H1 (cell line): Measurements from ENCODE around the gene BRSK2. TPM values are rescaled to one million over a fixed set of nuclear protein-coding genes. Genes with fewer than 3 reads are reported as not detected.

ENCODE experiments used
- BCL11A ChIP-seq, 2 experiments: IDR thresholded peaks; one replicate each; pipeline ENCODE4 v1.6.1; 2011; ENCODE audit warnings: low read depth in 2 of 2, low read length in 2 of 2, mild to moderate bottlenecking in 2 of 2
- KDM4A ChIP-seq: IDR thresholded peaks from one replicate; pipeline ENCODE4 v1.7.1; 2012; ENCODE audit warnings: low read depth, mild to moderate bottlenecking, moderate library complexity, low read length, inconsistent platforms; ENCODE audit not compliant: severe bottlenecking
- RNF2 ChIP-seq: fragments of 200-900, 300-1000 bp; sonication (generic); IDR thresholded peaks from 2 replicates; pipeline ENCODE4 v1.7.1; 2016; ENCODE audit warnings: borderline replicate concordance, low read depth, mild to moderate bottlenecking, antibody characterized with exemption, low read length; ENCODE audit not compliant: poor library complexity, severe bottlenecking; ENCODE audit errors: missing control alignments
- SIRT6 ChIP-seq: IDR thresholded peaks from one replicate; pipeline ENCODE4 v1.7.1; 2012; ENCODE audit warnings: low read length, inconsistent platforms
- SP1 ChIP-seq: IDR thresholded peaks from 2 replicates; pipeline ENCODE4 v1.6.1; 2011; ENCODE audit warnings: low read depth, low read length
- TEAD4 ChIP-seq: IDR thresholded peaks from 2 replicates; pipeline ENCODE4 v1.6.1; 2012; ENCODE audit warnings: low read depth, low read length, inconsistent platforms, mixed read lengths
- polyA plus RNA-seq, 7 experiments: library from polyadenylated mRNA; depleted of rRNA in 3 of 7; stranded (reverse) in 5 of 7; unstranded in 2 of 7; fragments of >200 nt in 5 of 7; fragments of 200-250 nt in 2 of 7; gene quantifications; 1 replicate in 5 of 7; 2 replicates in 1 of 7; 4 replicates in 1 of 7; pipeline versions ENCODE4 v1.2.1 to v1.2.3, GENCODE V29; 2011 to 2013; ENCODE audit warnings: missing spikeins in 2 of 7, mixed read lengths in 2 of 7
- total RNA-seq: library from RNA; stranded (reverse); fragmentation: NEBNext Ultra II Directional; extraction: Animal tissue kit (Norgen Biotek cat#: 25700); gene quantifications from 2 replicates; pipeline ENCODE4 v1.2.1, GENCODE V29; 2021
- TF ChIP-seq, protein P1 (sequence below): fragments of 300-600 bp; sonication (generic); IDR thresholded peaks from 2 replicates; pipeline ENCODE4 v1.7.1; 2012; ENCODE audit warnings: low read length, moderate library complexity, mild to moderate bottlenecking, inconsistent platforms; ENCODE audit not compliant: insufficient replicate concordance
- TF ChIP-seq, protein P2 (sequence below): IDR thresholded peaks from 2 replicates; pipeline ENCODE4 v1.6.1; 2011; ENCODE audit warnings: low read length, improper control_type of control experiment

BRSK2 gene
- total and polyA plus RNA-seq, 2 of the 8 experiments (the other 6 are each of a cell fraction or from before 2014, with no cell fraction given) = 17.3 to 27.1 TPM

DNA sequence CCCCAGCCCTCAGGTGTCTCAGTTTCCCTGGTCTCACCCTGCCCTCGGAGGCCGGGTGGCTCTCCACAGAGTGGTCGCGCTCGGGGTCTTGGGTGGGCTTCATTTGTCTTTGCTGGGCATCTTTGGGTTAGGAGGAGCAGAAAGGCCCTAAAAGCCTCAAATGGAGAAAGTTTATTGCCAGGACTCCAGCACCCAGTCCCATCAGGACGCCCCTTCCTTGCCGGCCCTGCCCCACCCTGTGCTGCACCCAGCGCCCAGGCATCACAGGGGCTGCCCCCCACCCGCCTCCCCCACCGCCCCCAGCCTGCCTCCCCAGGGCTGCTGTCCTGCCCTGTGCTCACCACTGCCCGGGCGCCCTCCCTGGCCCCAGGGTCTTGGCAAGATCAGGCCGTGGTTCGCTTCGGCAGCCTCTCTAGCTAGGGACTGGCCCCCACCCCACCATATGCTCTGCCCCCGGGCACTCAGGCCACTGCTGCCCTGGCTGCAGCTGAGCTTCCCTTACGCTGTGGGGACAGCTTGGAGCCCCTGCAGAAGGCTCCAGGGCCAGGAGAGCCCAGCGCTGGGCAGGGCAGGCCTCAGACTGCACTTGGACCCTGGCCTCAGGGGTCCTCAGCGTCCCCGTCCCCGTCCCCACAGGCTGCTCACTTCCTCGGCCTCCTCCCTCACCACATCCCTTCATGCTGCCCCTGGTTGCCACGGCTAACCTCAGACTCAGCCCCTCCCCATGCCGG lies 65.5 kb downstream of the BRSK2 start (continued):
- TF ChIP-seq, protein P1, sequence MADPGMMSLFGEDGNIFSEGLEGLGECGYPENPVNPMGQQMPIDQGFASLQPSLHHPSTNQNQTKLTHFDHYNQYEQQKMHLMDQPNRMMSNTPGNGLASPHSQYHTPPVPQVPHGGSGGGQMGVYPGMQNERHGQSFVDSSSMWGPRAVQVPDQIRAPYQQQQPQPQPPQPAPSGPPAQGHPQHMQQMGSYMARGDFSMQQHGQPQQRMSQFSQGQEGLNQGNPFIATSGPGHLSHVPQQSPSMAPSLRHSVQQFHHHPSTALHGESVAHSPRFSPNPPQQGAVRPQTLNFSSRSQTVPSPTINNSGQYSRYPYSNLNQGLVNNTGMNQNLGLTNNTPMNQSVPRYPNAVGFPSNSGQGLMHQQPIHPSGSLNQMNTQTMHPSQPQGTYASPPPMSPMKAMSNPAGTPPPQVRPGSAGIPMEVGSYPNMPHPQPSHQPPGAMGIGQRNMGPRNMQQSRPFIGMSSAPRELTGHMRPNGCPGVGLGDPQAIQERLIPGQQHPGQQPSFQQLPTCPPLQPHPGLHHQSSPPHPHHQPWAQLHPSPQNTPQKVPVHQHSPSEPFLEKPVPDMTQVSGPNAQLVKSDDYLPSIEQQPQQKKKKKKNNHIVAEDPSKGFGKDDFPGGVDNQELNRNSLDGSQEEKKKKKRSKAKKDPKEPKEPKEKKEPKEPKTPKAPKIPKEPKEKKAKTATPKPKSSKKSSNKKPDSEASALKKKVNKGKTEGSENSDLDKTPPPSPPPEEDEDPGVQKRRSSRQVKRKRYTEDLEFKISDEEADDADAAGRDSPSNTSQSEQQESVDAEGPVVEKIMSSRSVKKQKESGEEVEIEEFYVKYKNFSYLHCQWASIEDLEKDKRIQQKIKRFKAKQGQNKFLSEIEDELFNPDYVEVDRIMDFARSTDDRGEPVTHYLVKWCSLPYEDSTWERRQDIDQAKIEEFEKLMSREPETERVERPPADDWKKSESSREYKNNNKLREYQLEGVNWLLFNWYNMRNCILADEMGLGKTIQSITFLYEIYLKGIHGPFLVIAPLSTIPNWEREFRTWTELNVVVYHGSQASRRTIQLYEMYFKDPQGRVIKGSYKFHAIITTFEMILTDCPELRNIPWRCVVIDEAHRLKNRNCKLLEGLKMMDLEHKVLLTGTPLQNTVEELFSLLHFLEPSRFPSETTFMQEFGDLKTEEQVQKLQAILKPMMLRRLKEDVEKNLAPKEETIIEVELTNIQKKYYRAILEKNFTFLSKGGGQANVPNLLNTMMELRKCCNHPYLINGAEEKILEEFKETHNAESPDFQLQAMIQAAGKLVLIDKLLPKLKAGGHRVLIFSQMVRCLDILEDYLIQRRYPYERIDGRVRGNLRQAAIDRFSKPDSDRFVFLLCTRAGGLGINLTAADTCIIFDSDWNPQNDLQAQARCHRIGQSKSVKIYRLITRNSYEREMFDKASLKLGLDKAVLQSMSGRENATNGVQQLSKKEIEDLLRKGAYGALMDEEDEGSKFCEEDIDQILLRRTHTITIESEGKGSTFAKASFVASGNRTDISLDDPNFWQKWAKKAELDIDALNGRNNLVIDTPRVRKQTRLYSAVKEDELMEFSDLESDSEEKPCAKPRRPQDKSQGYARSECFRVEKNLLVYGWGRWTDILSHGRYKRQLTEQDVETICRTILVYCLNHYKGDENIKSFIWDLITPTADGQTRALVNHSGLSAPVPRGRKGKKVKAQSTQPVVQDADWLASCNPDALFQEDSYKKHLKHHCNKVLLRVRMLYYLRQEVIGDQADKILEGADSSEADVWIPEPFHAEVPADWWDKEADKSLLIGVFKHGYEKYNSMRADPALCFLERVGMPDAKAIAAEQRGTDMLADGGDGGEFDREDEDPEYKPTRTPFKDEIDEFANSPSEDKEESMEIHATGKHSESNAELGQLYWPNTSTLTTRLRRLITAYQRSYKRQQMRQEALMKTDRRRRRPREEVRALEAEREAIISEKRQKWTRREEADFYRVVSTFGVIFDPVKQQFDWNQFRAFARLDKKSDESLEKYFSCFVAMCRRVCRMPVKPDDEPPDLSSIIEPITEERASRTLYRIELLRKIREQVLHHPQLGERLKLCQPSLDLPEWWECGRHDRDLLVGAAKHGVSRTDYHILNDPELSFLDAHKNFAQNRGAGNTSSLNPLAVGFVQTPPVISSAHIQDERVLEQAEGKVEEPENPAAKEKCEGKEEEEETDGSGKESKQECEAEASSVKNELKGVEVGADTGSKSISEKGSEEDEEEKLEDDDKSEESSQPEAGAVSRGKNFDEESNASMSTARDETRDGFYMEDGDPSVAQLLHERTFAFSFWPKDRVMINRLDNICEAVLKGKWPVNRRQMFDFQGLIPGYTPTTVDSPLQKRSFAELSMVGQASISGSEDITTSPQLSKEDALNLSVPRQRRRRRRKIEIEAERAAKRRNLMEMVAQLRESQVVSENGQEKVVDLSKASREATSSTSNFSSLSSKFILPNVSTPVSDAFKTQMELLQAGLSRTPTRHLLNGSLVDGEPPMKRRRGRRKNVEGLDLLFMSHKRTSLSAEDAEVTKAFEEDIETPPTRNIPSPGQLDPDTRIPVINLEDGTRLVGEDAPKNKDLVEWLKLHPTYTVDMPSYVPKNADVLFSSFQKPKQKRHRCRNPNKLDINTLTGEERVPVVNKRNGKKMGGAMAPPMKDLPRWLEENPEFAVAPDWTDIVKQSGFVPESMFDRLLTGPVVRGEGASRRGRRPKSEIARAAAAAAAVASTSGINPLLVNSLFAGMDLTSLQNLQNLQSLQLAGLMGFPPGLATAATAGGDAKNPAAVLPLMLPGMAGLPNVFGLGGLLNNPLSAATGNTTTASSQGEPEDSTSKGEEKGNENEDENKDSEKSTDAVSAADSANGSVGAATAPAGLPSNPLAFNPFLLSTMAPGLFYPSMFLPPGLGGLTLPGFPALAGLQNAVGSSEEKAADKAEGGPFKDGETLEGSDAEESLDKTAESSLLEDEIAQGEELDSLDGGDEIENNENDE = no peak
- TF ChIP-seq BCL11A (IDR thresholded peaks at IDR 0.05; ENCODE audit: low read depth in 2 of 2, low read length in 2 of 2) (no peak), SP1 (no peak), KDM4A (no peak), SIRT6 (no peak), TEAD4 (no peak), RNF2 (no peak)
- TF ChIP-seq, protein P2, sequence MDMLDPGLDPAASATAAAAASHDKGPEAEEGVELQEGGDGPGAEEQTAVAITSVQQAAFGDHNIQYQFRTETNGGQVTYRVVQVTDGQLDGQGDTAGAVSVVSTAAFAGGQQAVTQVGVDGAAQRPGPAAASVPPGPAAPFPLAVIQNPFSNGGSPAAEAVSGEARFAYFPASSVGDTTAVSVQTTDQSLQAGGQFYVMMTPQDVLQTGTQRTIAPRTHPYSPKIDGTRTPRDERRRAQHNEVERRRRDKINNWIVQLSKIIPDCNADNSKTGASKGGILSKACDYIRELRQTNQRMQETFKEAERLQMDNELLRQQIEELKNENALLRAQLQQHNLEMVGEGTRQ = no peak
- TF ChIP-seq, all 59 proteins: peak for 0
